ENCODE results near the gene DGKI. TPM values are rescaled to one million over a fixed set of nuclear protein-coding genes. Genes with fewer than 3 reads are reported as not detected.

DGKI gene
- total RNA-seq, 2 donors from 2014 or later = 4.4 to 5.9 TPM

- H3K36me3 ChIP-seq = no peaks in the 10 kb centered on the region
- H3K27me3 ChIP-seq = no peaks in the 10 kb centered on the region
- no peaks in the 10 kb centered on the region for H3K4me1 ChIP-seq
- DNase-seq (ENCODE audit: low spot score) = no peak
- TF ChIP-seq CTCF (IDR thresholded peaks at IDR 0.05) = no peak
- H3K4me3 ChIP-seq = no peak overlapping the region
- H3K27ac ChIP-seq = no peak overlapping the region
- H3K9me3 ChIP-seq = no peaks in the 10 kb centered on the region
These were observed 105.3 kb downstream of the DGKI start for GRCh38 chr7:137741443-137741842.

GRCh38 chr7:137734221-137734620 is 112.6 kb downstream of the DGKI start:
- no peak for DNase-seq (ENCODE audit: low spot score)
- H3K36me3 ChIP-seq = no peaks in the 10 kb centered on the region
- H3K27me3 ChIP-seq = no peaks in the 10 kb centered on the region
- no peaks in the 10 kb centered on the region for H3K4me1 ChIP-seq
- no peaks in the 10 kb centered on the region for H3K9me3 ChIP-seq
- H3K4me3 ChIP-seq = no peak overlapping the region
- no peak for TF ChIP-seq CTCF (IDR thresholded peaks at IDR 0.05)
- H3K27ac ChIP-seq = no peak overlapping the region

- no peak overlapping the region for H3K27ac ChIP-seq
- no peak overlapping the region for H3K4me3 ChIP-seq
- H3K9me3 ChIP-seq = no peaks in the 10 kb centered on the region
- no peaks in the 10 kb centered on the region for H3K4me1 ChIP-seq
- no peaks in the 10 kb centered on the region for H3K36me3 ChIP-seq
- TF ChIP-seq CTCF (IDR thresholded peaks at IDR 0.05) = no peak
- no peaks in the 10 kb centered on the region for H3K27me3 ChIP-seq
- no peak for DNase-seq (ENCODE audit: low spot score)
These were observed 114.6 kb downstream of the DGKI start for GRCh38 chr7:137732168-137732567.

DNA sequence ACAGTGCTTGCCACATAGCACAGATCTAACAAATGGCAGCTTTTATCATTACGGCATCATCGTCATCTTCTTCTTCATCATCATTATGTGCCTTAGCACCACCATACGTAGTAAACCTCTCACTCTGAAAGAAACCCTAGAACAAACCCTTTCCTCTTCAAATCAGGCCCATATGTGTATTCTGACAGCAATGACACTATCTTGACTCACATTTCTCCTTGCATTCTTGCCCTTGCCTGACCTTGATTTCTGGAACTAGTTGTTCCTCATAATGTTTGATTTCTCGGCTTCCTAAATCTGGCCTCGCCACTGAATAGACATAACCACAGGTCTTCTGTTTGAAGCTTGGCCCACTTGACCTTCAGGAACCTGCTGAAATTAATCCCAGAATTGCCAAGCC is 115.3 kb downstream of the DGKI start:
- Histone ChIP-seq H3K27me3 (no peaks in the 10 kb centered on the region), H3K4me3 (no peak overlapping the region), H3K36me3 (no peaks in the 10 kb centered on the region), H3K4me1 (no peaks in the 10 kb centered on the region), H3K9me3 (no peaks in the 10 kb centered on the region), H3K27ac (no peak overlapping the region)
- DNase-seq (ENCODE audit: low spot score) = no peak
- TF ChIP-seq CTCF (IDR thresholded peaks at IDR 0.05) = no peak

GRCh38 chr7:137728426-137728825 is 118.3 kb downstream of the DGKI start:
- H3K27ac ChIP-seq = no peak overlapping the region
- H3K4me3 ChIP-seq = no peak overlapping the region
- no peak for TF ChIP-seq CTCF (IDR thresholded peaks at IDR 0.05)
- no peaks in the 10 kb centered on the region for H3K27me3 ChIP-seq
- no peaks in the 10 kb centered on the region for H3K4me1 ChIP-seq
- H3K36me3 ChIP-seq = no peaks in the 10 kb centered on the region
- H3K9me3 ChIP-seq = no peaks in the 10 kb centered on the region
- DNase-seq (ENCODE audit: low spot score) = no peak

GRCh38 chr7:137727413-137727812 is 119.4 kb downstream of the DGKI start:
- H3K27ac ChIP-seq = no peak overlapping the region
- H3K9me3 ChIP-seq = no peaks in the 10 kb centered on the region
- no peaks in the 10 kb centered on the region for H3K4me1 ChIP-seq
- no peaks in the 10 kb centered on the region for H3K36me3 ChIP-seq
- TF ChIP-seq CTCF (IDR thresholded peaks at IDR 0.05) = no peak
- no peak for DNase-seq (ENCODE audit: low spot score)
- H3K4me3 ChIP-seq = no peak overlapping the region
- H3K27me3 ChIP-seq = no peaks in the 10 kb centered on the region
